Gastroesophageal sphincter (tissue), 4 donors: ENCODE results near the gene RTCA. TPM values are rescaled to one million over a fixed set of nuclear protein-coding genes. Genes with fewer than 3 reads are reported as not detected.
A peak's percentile ranks its signal among the peaks of the same experiment; 100 is the strongest.
"Not testable (repeated sequence)": the region's sequence is repeated elsewhere in the genome, so short reads cannot be mapped to it uniquely, and the experiment has no call there.

Experiments
- ATAC-seq: fragments of 150-250 bp; one replicate; pipeline ENCODE4 v1.9.1; 2016; ENCODE audit warnings: mild to moderate bottlenecking, moderate library complexity
- H3K27ac ChIP-seq, 4 donors: fragments of 200-600 bp; sonication (generic) in 3 of 4; 1 replicate in 3 of 4; 2 replicates in 1 of 4; pipeline ENCODE4 v1.5.1; 2016 to 2019
- H3K27me3 ChIP-seq: fragments of 200-600 bp; sonication (generic); one replicate; pipeline ENCODE4 v1.5.1; 2019
- H3K36me3 ChIP-seq, 2 donors: fragments of 200-600 bp; sonication (generic); one replicate each; pipeline ENCODE4 v1.5.1; 2019; ENCODE audit warnings: control low read depth in 1 of 2
- H3K4me1 ChIP-seq, 3 donors: fragments of 200-600 bp; sonication (generic); 1 replicate in 2 of 3; 2 replicates in 1 of 3; pipeline ENCODE4 v1.5.1; 2016 to 2019; ENCODE audit warnings: control low read depth in 2 of 3
- H3K4me3 ChIP-seq, 2 donors: fragments of 200-600 bp; sonication (generic); one replicate each; pipeline ENCODE4 v1.5.1; 2019; ENCODE audit warnings: mild to moderate bottlenecking in 1 of 2, moderate library complexity in 1 of 2
- H3K9me3 ChIP-seq, 3 donors: fragments of 200-600 bp; sonication (generic); one replicate each; pipeline ENCODE4 v1.5.1; 2017 to 2019; ENCODE audit warnings: control low read depth in 2 of 3
- CTCF ChIP-seq, 4 experiments: fragments of 200-600 bp in 2 of 4; fragments of 450-650 bp in 2 of 4; sonication (generic) in 1 of 4; IDR thresholded peaks; one replicate each; pipeline ENCODE4 v1.5.1; 2017 to 2019; ENCODE audit warnings: antibody characterized with exemption in 4 of 4, mild to moderate bottlenecking in 2 of 4, moderate library complexity in 2 of 4
- EP300 ChIP-seq: sonication (generic); formaldehyde crosslinking; IDR thresholded peaks from one replicate; pipeline ENCODE4 v1.6.1; 2017; ENCODE audit warnings: antibody characterized with exemption, mild to moderate bottlenecking
- POLR2A ChIP-seq, 2 donors: fragments of 450-650 bp; IDR thresholded peaks; one replicate each; pipeline ENCODE4 v1.6.1; 2017; ENCODE audit warnings: antibody characterized with exemption in 2 of 2, mild to moderate bottlenecking in 2 of 2, moderate library complexity in 1 of 2
- POLR2AphosphoS5 ChIP-seq: sonication (generic); formaldehyde crosslinking; IDR thresholded peaks from one replicate; pipeline ENCODE4 v1.6.1; 2017; ENCODE audit warnings: antibody characterized with exemption
- WGBS, 2 donors: methylation state at CpG; one replicate each; pipeline ENCODE4 v1.1.5; 2018; ENCODE audit warnings: low coverage in 1 of 2; 5-methylcytosine and 5-hydroxymethylcytosine counted together
- total RNA-seq, 4 donors: library from RNA; depleted of rRNA; stranded (reverse); fragments of >200 nt; gene quantifications; one replicate each; pipeline ENCODE4 v1.1.0, GENCODE V29; 2016

The RTCA gene
- total RNA-seq, 4 donors from 2014 or later = 13.2 to 27.1 (median 17.7) TPM

GRCh38 chr1:100279954-100280682 lies 14.1 kb downstream of the RTCA start:
- Histone ChIP-seq H3K4me3 (no peak overlapping the region), H3K4me1 (peaks cover 0 to 17% (median 0%) of the 10 kb centered on the region in 3 donors), H3K9me3 (no peaks in the 10 kb centered on the region), H3K27ac (no peak overlapping the region), H3K27me3 (no peaks in the 10 kb centered on the region), H3K36me3 (peaks cover 4 to 96% of the 10 kb centered on the region in 2 donors)
- no peak for TF ChIP-seq POLR2AphosphoS5
- TF ChIP-seq CTCF (IDR thresholded peaks at IDR 0.05) = no peak
- TF ChIP-seq POLR2A (IDR thresholded peaks at IDR 0.05) = no peak
- no peak for TF ChIP-seq EP300
- no peak for ATAC-seq
- WGBS, 2 donors = 67% methylated on average over 2 of the region's 2 CpGs

DNA sequence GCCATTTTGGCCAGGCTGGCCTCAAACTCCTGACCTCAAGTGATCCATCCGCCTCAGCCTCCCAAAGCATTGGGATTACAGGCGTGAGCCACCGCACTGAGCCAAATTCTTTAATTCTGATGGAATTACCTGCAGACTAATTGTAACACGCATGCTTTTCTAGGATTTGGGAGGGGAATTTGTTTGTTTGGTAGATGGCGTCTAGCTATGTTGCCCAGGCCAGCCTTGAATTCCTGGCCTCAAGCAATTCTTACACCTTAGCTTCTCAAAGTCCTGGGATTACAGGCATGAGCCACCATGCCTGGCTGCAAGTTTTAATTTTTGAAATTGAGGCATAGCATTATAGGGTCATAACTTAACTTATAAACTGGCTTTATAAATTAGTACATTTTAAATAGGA lies 18.6 kb downstream of the RTCA start:
- H3K4me3 ChIP-seq = no peak overlapping the region
- H3K4me1 ChIP-seq = peaks cover 0 to 10% (median 0%) of the 10 kb centered on the region in 3 donors
- TF ChIP-seq POLR2AphosphoS5 = no peak
- TF ChIP-seq EP300 = no peak
- H3K9me3 ChIP-seq = no peaks in the 10 kb centered on the region
- peaks cover 0 to 96% of the 10 kb centered on the region in 2 donors for H3K36me3 ChIP-seq
- H3K27me3 ChIP-seq = no peaks in the 10 kb centered on the region
- ATAC-seq = no peak
- 78 to 100% methylated on average over 2 to 4 of the region's 5 CpGs for WGBS, 2 donors
- no peak overlapping the region for H3K27ac ChIP-seq

DNA sequence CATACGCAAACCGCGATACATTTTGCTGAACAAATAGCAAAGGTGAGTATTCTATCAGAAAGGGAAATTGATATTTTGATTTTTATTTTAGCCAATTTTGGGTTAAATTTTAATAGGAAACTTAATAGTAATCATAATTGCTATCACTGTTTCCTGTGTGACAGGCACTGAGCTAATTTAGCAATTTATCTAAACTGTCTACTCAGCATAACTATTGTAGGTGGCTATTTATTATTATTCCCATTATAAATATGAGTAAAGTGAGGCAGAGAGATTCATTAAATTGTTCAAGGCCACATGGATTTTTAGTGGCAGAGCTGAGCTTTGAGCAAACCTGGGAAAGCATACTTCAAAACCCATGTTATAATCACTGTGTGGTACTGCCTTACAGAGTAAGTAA lies 21.1 kb downstream of the RTCA start:
- no peaks in the 10 kb centered on the region for H3K27me3 ChIP-seq
- WGBS, 2 donors = 97 to 100% methylated on average over 3 of the region's 3 CpGs
- no peak for TF ChIP-seq POLR2AphosphoS5
- no peaks in the 10 kb centered on the region for H3K4me1 ChIP-seq
- peaks cover 3 to 97% of the 10 kb centered on the region in 2 donors for H3K36me3 ChIP-seq
- no peaks in the 10 kb centered on the region for H3K9me3 ChIP-seq
- H3K4me3 ChIP-seq = no peak overlapping the region
- no peak for ATAC-seq
- H3K27ac ChIP-seq = no peak overlapping the region

DNA sequence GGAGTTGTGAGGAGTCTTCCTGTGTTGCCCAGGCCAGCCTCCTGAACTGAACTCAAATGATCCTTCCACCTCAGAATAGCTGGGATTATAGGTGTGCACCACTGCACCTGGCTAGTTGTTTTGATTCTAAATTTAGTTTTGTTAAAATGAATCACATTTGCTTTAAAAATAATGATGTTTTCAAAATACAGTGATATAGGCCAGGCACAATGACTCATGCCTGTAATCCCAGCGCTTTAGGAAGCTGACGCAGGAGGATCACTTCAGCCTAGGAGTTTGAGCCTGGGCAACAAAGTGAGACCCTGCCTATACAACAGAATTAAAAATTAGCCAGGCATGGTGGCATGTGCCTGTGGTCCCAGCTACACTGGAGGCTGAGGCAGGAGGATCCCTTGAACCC lies 24.3 kb downstream of the RTCA start:
- Histone ChIP-seq H3K27ac (no peak overlapping the region), H3K36me3 (peaks cover 3 to 94% of the 10 kb centered on the region in 2 donors), H3K9me3 (no peaks in the 10 kb centered on the region), H3K27me3 (no peaks in the 10 kb centered on the region), H3K4me1 (no peaks in the 10 kb centered on the region), H3K4me3 (no peak overlapping the region)
- TF ChIP-seq EP300 (no peak), CTCF (IDR thresholded peaks at IDR 0.05) (no peak)
- 50 to 90% methylated on average over 2 of the region's 2 CpGs for WGBS, 2 donors
- ATAC-seq = no peak

DNA sequence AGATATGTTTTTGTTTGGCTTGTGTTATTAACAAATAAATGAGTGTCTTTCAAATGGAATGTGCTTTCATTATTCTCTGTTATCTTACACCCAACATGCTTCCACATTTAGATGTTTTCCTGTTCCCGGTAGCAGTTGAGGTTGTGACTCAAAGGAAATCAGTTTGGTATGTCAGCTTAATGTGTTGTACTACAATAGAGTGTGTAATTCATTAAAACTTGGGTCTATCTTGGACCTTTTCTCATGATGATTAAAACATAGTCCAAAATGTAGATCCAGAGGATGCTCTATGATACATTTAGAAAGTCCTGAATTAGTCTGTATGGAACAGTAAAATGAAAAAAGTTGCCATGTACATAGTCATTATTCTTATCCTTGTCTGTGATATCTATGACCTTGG lies 26.7 kb downstream of the RTCA start:
- no peaks in the 10 kb centered on the region for H3K9me3 ChIP-seq
- WGBS, 2 donors = 46% methylated on average over 1 of the region's 1 CpG; no CpG with 5 or more reads in 1 of the 2 donors
- peak overlapping the region in 1 of 4 donors; percentile 9 for H3K27ac ChIP-seq
- no peak for ATAC-seq
- no peak for TF ChIP-seq POLR2AphosphoS5
- no peak for TF ChIP-seq POLR2A (IDR thresholded peaks at IDR 0.05)
- TF ChIP-seq EP300 = no peak
- no peak for TF ChIP-seq CTCF (IDR thresholded peaks at IDR 0.05)
- H3K36me3 ChIP-seq = peaks cover 3 to 73% of the 10 kb centered on the region in 2 donors
- H3K27me3 ChIP-seq = no peaks in the 10 kb centered on the region
- H3K4me3 ChIP-seq = no peak overlapping the region
- H3K4me1 ChIP-seq = no peaks in the 10 kb centered on the region

DNA sequence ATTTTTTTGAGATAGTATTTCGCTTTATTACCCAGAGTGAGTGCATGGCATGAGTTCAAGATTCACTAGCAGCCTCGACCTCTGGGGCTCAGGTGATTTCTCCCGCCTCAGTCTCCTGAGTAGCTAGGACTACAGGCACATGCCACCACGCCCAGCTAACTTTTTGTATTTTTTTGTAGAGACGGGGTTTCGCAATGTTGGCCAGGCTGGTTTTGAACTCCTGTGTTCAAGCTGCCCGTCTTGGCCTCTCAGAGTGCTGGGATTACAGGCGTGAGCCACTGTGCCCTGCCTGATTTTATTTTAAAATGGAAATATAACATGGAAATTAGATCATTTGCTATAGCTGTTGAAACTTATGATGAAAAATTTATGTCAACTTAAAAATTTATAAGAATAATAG lies 30.1 kb downstream of the RTCA start:
- Histone ChIP-seq H3K27ac (no peak overlapping the region), H3K27me3 (no peaks in the 10 kb centered on the region), H3K9me3 (no peaks in the 10 kb centered on the region), H3K36me3 (peaks cover 0 to 39% of the 10 kb centered on the region in 2 donors), H3K4me3 (no peak overlapping the region), H3K4me1 (no peaks in the 10 kb centered on the region)
- TF ChIP-seq EP300 (no peak), POLR2A (IDR thresholded peaks at IDR 0.05) (no peak), POLR2AphosphoS5 (no peak), CTCF (IDR thresholded peaks at IDR 0.05) (no peak)
- ATAC-seq = no peak
- 92 to 96% methylated on average over 7 to 8 of the region's 8 CpGs for WGBS, 2 donors

DNA sequence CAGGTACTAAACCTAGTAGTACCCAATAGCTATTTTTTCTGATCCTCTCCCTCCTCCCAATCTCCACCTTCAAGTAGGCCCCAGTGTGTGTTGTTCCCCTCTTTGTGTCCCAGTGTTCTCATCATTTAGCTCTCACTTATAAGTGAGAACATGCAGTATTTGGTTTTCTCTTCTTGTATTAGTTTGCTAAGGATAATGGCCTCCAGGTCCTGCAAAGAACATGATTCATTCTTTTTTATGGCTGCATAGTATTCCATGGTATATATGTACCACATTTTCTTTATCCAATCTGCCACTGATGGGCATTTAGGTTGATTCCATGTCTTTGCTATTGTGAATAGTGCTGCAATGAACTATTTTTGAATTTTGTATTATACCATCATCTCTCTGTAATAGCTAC lies 31.0 kb downstream of the RTCA start:
- H3K4me3 ChIP-seq, H3K9me3 ChIP-seq, H3K4me1 ChIP-seq, H3K27ac ChIP-seq, H3K27me3 ChIP-seq, ATAC-seq: not testable (repeated sequence)
- H3K36me3 ChIP-seq = peaks cover 0 to 30% of the 10 kb centered on the region in 2 donors
